ENCODE results near the gene VANGL2.

Gene VANGL2

DNA sequence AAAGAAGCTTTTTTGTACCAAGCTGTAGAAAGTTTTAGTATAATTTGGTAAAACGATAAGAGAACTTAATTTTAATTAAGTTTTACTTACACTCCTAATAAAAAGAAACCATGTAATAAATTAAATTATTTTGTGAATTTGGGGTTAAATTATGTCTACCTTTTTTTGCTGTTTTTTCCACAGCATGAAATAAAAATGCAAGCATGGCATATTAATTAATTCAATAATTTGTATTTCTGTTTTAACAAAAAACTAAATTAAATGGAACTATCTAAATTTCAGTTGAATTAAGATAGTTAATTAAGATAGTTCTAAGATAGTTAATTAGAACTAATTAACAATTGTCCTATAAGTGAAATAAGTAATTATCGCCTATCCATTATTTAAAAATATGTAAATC, 39.4 kb downstream of the VANGL2 start:
- H3K4me3 ChIP-seq (ENCODE audit: low read length) = no peak overlapping the region
- no peak for DNase-seq (ENCODE audit: low read depth, low spot score)

DNA sequence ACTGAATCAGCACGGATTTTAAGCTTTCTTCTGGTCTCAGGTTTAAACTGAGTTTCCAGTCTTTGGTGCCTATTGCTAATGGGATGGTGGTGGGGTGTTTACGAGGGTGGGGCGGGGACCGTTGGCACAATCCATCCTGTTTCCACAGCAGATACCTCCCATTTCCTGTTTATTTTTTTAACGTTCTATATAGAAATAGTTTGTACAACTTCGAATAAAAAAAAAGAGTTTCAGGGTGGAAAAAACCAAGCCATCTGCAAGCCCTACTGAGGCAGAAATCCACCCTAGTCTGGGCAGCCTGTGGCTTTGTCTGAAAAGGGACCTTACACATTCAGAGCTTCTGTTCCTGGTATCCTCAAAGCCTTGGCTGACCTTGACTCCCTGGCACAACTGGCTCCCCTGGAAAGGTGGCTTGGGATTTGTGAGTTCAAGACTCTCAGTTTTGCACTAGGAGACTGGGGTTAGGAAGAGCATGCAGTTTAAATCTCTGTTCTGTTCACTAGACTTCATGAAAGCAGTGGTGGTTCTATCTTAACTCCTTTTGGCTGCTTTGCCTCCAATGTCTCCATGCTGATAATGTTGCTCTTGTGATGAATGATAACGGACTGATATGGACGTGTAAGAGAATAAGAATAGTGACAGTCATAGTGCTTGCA, 46.7 kb downstream of the VANGL2 start:
- DNase-seq (ENCODE audit: low read depth, low spot score) = peak; percentile 37
- H3K4me3 ChIP-seq (ENCODE audit: low read length) = no peak overlapping the region

DNA sequence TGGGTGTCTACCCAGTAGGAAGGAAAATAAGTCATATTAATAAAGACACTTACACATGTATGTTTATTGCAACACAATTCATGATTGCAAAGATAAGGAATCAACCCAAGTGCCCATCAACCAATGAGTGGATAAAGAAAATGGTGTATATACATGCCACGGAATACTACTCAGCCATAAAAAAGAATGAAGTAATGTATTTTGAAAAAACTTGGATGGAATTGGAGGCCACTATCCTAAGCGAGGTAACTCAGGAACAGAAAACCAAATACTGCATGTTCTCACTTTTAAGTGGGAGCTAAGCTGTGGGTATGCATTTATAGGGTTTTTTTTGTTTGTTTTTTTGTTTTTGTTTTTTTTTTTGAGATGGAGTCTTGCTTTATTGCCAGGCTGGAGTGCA, 49.1 kb downstream of the VANGL2 start:
- no peak for DNase-seq (ENCODE audit: low read depth, low spot score)
- H3K4me3 ChIP-seq (ENCODE audit: low read length) = no peak overlapping the region

DNA sequence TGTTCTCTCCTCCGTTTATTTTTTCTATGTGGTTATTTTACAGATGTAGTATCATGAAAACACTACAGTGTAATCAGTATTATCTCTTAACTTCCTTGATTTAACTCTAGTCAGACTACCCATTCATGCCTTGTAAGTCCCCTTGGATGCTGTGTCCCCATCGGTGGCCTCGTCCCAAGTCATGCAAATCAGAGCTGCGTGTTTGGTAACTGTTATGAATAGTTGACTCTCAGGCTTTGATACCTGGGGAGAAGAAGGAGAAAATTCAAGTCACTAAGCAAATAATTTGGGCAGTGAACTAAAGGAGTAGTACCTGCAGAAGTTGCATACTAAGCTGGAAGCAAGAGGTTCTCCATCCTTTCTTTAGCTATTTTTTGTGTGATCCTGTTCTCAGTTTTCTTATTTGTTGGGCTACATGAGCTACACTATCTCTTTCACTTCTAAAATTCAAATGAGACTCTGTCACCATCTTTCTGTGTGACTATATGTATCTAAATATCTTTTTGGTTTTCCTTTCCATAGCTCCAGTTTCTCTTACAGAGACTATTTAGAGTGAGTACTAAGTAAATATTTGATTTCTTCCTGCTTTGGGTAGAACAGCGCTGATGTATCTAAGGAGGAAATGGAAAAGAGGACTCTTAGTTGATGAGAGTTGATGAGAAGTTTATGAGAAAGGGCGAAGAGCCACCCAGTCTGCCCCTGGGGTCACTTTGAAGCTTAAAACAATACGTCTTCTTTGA, 50.9 kb downstream of the VANGL2 start:
- DNase-seq (ENCODE audit: low read depth, low spot score) = no peak
- no peak overlapping the region for H3K4me3 ChIP-seq (ENCODE audit: low read length)

DNA sequence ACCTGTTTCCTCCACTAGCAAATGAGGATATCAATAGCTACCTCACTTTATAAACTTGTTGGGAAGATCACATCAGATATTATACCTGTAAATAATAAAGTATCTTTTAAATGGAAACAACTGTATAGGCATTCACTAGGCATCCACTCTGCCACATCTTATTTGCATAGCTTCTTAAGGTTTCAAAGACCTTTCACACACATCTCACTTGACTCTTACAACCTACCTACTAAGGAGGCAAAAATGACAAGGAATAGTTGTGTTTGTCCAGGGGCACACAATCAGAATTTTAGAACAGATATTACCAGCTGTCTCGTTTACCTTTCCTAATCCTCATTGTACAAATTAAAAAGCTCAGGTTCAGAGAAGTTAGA, 51.5 kb downstream of the VANGL2 start:
- H3K4me3 ChIP-seq (ENCODE audit: low read length) = no peak overlapping the region
- no peak for DNase-seq (ENCODE audit: low read depth, low spot score)

DNA sequence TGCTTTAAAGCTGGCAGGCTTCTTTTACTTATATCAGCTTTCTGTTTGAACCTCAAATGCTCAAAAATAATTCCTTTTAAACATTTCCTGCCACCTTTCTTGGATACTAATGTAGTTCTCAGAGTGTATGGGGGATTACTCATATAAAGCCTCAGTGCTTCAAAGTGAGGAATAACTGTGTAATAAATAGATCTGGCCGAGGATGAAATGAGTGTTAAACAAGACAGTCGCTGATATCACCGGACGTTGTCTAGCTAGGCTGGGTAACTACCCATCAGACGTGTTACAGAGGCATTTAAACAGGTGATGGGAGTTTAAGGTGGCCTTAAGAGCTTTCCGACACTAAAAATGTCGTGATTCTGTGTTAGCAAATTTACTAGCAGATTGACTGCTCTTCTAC, 53.1 kb downstream of the VANGL2 start:
- DNase-seq (ENCODE audit: low read depth, low spot score) = no peak
- H3K4me3 ChIP-seq (ENCODE audit: low read length) = no peak overlapping the region

DNA sequence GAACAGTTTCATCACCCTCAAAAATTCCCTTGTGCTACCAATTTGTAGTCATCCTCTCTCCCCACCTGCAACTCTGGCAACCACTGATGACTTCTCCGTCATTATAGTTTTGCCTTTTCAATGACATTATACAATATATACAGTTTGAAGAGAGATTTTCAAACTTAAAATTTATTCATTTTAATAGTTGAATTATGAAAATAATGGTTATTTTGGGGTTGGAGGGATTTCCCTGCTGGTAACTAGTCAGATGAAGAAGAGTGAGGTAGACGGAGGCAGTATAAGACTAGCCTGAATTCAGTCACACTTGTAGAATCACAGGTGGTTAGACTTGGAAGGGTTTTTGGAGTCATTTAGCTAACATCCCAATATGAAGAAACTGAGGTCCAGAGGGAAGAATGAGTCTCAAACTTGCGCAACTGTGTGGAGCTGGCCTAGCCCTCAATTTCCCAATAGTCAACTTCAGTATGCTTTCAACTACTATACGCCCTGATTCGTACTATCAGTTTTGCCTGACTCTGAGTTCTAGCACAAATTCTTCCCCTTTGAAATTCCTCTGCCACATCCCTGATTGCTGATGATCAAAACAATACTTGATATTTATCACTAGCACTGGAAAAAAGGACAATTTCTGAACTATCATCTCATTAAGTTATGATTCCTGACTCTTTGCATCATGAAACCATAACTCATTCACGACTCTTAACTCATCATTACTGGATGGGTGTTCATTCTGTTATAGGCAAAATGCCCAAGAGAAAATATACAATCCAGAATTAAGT, 54.2 kb downstream of the VANGL2 start:
- H3K4me3 ChIP-seq (ENCODE audit: low read length) = no peak overlapping the region
- no peak for DNase-seq (ENCODE audit: low read depth, low spot score)

DNA sequence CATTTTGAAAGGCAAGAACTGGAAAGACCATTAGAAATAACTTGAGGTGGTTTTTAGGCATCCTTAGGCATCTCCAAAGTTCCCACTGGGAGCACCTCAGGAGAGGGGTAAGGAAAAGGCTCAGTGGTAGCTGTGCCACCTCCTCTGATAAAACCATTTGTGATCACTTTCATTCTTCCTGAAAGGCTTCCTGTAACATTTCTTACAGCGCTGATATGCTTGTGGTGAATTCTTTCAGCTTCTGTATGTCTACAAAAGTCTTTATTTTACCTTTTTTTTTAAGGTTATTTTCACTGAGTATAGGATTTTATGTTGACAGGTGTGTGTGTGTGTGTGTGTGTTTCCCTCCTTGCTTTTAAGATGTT, 54.8 kb downstream of the VANGL2 start:
- no peak overlapping the region for H3K4me3 ChIP-seq (ENCODE audit: low read length)
- no peak for DNase-seq (ENCODE audit: low read depth, low spot score)

DNA sequence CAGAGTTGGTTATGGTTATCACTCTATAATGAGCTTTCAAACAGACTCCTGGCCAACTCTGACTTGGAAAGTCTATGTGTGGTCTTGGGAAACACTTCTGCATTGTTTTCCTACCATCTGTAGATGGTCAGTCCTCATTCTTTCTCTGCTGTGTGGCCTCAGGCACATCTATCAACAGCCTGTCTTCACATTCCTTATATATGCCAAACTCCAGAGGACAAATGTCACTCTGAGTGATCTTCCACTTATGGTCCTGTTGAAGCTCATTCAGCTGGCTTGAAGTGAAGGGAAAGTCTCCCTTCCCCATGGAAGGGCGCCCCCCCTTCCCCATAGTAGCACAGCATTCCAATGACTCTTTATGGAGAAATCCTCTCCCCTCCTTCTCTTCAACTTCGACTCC, 58.7 kb downstream of the VANGL2 start:
- no peak for DNase-seq (ENCODE audit: low read depth, low spot score)
- no peak overlapping the region for H3K4me3 ChIP-seq (ENCODE audit: low read length)

DNA sequence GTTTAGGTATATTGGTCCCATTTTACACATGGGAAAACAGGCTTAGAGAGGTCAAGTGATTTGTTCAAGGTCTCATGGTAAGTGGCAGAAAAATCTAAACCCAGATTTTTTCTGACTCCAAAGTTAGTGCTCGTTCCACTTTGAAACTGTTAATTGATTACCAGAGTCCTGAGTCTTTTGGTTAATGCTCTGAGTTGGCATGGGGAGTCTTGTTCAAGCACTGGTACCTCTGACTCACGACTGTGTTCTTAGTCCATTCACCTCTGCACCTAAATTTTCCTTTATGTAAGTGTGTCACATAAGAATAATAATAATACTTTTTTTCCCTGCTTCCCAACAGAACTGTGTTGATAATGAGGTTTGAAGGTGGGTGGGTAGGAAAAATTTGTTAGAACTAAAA, 59.3 kb downstream of the VANGL2 start:
- DNase-seq (ENCODE audit: low read depth, low spot score) = no peak
- H3K4me3 ChIP-seq (ENCODE audit: low read length) = no peak overlapping the region

DNA sequence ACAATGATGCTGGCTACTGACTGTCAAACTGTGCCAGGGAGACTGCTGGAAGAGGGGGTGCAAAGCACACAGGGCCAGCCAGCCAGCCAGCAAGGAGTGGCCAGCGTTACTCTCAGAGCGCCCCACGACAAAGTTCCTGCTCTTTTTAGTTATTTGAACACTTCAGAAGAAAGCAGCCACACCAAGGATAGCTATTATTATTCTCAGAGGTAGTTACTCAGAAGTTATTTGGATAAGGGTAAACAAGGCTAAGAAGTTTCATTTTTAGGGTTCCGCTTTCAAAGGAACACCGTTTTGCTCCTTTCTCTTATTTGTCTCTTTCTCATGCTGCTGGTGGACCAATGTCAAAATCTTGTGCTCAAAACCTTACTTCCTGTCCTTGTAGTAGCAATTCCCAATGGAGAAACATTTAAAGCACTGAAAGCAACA, 59.9 kb downstream of the VANGL2 start:
- no peak overlapping the region for H3K4me3 ChIP-seq (ENCODE audit: low read length)
- no peak for DNase-seq (ENCODE audit: low read depth, low spot score)

DNA sequence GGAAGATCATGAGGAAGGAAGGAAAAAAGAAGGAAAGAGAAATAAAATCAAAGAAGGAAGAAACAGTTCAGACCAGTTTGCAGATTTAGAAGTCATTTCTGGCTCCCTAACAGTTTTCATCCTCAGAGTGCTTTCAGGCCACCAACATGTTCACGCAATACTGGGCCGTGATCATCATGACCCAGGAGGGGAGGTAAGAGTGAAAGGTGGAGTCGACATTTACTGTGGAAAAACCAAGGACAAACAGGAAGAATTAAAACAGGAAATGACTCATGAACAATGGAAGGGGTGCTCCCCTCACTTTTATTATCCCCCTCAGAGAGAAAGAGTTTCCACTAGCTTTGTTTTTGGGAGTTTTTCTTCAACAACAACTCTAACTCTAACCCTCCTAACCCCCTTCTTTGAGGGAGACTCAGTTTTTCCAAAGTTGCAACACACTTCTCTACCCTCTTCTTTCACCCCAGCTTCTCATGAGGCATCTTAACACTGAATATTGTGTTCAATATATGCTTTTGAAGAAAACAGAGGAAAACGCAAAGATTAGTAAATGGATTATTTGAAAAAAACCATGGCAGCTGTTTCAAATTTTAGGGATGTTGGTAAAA, 60.4 kb downstream of the VANGL2 start:
- no peak for DNase-seq (ENCODE audit: low read depth, low spot score)
- no peak overlapping the region for H3K4me3 ChIP-seq (ENCODE audit: low read length)

DNA sequence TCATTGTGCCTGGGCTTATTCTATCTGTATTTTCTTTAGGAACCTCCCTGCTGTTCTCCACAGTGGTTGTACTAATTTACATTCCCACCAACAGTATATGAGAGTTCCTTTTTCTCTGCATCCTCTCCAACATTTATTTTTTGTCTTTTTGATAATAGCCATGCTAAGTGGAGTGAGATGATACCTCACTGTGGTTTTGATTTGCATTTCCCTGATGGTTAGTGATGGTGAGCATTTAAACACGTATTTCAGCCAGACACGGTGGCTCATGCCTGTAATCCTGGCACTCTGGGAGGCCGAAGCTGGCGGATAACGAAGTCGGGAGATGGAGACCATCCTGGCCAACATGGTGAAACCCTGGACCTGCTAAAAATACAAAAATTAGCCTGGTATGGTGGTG, 64.8 kb downstream of the VANGL2 start:
- H3K4me3 ChIP-seq (ENCODE audit: low read length) = no peak overlapping the region
- no peak for DNase-seq (ENCODE audit: low read depth, low spot score)

DNA sequence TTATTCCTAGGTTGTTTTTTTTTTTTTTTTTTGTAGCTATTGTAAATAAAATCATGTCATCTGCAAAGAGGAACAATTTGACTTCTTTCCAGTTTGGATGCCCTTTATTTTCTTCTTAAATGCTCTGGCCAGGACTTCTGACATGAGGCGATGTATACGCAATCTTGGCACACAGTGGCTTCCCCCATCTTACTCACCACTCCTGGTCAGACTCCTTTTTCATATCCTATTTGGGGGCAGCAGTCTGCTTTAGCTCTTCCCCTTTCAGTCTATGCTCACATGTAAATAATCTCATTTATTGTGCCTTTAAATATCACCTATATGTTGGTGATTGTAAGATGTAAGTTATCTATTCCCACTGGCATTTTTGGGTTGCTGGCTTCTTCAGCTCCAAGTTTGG, 66.6 kb downstream of the VANGL2 start:
- no peak for DNase-seq (ENCODE audit: low read depth, low spot score)
- H3K4me3 ChIP-seq (ENCODE audit: low read length) = no peak overlapping the region

DNA sequence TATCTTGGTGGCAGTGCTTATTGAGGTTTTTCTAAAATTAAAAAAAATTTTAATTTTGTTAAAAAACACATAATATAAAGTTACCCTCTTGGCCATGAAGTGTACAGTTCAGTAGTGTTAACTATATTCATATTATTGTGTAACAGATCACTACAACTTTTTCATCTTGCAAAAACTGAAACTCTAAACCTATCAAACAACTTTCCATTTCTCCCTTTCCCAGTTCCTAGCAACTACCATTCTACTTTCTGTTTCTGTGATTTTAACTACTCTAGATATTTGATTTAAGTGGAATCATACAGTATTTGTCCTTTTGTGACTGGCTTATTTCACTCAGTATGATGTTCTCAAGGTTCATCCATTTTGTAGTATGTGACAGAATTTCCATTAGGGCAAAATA, 67.2 kb downstream of the VANGL2 start:
- no peak overlapping the region for H3K4me3 ChIP-seq (ENCODE audit: low read length)
- DNase-seq (ENCODE audit: low read depth, low spot score) = no peak

DNA sequence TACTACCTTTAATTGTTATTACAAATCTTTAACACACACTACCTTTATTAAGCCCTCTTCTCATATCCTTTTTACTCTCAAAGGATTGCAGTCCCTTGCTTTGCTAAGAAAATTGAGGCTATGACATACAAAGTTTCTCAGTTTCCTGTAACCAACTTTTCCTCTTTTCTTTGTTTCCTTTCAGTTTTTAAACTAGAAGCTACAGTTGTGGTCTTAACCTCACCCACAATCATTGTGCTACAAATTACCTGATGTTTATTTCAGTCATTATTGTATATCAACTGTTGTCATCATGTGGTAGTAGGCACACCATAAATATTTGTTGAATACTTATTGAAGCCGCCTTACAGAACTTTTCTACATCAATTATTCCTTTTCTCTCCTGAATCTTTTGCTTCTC, 70.9 kb downstream of the VANGL2 start:
- peak; percentile 78 for DNase-seq (ENCODE audit: low read depth, low spot score)
- H3K4me3 ChIP-seq (ENCODE audit: low read length) = no peak overlapping the region

DNA sequence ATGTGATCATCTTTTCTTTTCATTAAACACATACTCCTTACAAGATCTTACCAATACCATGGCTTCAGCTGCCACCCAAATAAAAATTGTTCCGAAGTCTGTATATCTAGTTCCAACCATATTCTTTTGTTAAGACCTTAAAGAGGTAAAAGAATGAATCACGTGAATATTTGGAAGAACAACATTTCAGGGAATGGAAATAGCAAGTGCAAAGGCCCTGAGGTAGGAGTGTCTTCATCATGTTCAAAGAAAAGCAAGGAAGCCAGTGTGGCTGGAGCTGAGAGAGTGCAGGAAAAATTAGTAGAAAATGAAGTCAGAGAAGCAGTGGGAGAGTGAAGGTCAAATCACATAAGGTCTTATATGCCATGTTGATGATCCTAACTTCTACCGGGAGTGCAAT, 71.7 kb downstream of the VANGL2 start:
- no peak for DNase-seq (ENCODE audit: low read depth, low spot score)
- H3K4me3 ChIP-seq (ENCODE audit: low read length) = no peak overlapping the region

DNA sequence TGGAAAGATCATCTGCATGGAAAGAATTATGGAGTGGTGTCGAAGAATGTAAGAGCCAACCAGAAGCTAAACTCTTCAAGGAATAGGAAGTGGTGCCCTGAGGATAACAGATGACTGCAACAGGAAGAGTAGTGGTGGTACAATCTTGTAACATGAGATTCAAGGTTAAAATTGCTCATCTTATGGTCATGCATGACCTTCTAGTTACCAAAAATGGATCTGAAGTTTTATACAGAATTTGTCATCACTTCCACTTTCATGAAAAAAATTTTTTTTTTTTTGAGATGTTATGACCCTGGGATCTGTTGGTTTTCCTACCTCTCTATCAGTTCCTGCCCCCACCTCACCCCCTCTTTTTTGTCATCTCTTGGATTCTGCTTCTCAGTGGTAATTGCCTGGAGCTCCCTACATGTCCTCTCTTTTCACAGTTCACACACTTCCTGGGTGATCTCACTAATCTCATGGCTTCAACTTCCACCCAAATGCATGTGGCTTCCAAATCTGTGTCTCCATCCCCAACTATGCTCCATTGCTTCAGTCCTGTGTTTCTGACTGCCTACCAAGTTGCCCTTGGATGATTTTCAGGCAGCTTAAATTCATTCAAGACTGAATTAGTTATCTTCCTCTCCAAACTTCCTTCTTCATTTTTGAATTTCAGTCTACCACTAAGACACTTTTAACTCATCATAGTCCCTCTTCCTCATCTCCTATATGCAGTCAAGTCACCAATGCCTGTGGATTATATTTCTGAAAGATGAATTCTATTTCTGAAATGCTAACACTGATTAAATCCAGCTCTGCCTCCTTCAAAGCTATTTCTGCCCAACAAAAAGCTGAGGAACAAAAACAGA, 74.3 kb downstream of the VANGL2 start:
- no peak for DNase-seq (ENCODE audit: low read depth, low spot score)
- no peak overlapping the region for H3K4me3 ChIP-seq (ENCODE audit: low read length)
